OCI-LY3 (cell line): ENCODE measurements around the gene ITGAE.

Experiments
- EZH2phosphoT487 ChIP-seq: fragments of 200-600 bp; shearing (Covaris generic); IDR thresholded peaks from 2 replicates; pipeline ENCODE4 v1.6.1; 2018; ENCODE audit warnings: antibody characterized with exemption, mixed run types, low read depth
- TF ChIP-seq, protein P1 (sequence below): fragments of 200-600, 300-600 bp; sonication (generic); IDR thresholded peaks from 2 replicates; pipeline ENCODE4 v1.5.1; 2014; ENCODE audit warnings: antibody characterized with exemption, low read length, low read depth

DNA sequence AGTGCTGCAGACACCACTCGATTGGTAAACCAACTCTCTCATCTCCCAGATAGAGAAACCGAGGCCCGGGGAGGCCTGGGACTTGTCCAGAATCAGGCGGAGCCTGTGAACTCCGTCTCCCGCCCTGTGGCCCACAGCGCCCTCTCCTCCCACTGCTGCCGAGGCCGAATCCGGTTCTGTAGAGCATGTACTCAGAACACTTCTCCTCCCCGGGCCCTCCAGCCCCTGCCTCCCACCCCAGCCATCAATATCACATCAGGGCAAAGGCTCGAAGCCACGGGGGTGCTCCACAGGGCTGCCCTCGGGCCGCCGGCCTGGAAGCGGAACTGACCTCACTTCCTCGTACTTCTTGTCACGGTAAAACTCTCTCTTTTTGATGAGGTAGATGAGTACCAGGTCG is 119.4 kb downstream of the ITGAE start:
- TF ChIP-seq, protein P1, sequence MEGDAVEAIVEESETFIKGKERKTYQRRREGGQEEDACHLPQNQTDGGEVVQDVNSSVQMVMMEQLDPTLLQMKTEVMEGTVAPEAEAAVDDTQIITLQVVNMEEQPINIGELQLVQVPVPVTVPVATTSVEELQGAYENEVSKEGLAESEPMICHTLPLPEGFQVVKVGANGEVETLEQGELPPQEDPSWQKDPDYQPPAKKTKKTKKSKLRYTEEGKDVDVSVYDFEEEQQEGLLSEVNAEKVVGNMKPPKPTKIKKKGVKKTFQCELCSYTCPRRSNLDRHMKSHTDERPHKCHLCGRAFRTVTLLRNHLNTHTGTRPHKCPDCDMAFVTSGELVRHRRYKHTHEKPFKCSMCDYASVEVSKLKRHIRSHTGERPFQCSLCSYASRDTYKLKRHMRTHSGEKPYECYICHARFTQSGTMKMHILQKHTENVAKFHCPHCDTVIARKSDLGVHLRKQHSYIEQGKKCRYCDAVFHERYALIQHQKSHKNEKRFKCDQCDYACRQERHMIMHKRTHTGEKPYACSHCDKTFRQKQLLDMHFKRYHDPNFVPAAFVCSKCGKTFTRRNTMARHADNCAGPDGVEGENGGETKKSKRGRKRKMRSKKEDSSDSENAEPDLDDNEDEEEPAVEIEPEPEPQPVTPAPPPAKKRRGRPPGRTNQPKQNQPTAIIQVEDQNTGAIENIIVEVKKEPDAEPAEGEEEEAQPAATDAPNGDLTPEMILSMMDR, result no peak
- no peak for TF ChIP-seq EZH2phosphoT487
